ENCODE results near the gene RACK1.

Gene RACK1

DNA sequence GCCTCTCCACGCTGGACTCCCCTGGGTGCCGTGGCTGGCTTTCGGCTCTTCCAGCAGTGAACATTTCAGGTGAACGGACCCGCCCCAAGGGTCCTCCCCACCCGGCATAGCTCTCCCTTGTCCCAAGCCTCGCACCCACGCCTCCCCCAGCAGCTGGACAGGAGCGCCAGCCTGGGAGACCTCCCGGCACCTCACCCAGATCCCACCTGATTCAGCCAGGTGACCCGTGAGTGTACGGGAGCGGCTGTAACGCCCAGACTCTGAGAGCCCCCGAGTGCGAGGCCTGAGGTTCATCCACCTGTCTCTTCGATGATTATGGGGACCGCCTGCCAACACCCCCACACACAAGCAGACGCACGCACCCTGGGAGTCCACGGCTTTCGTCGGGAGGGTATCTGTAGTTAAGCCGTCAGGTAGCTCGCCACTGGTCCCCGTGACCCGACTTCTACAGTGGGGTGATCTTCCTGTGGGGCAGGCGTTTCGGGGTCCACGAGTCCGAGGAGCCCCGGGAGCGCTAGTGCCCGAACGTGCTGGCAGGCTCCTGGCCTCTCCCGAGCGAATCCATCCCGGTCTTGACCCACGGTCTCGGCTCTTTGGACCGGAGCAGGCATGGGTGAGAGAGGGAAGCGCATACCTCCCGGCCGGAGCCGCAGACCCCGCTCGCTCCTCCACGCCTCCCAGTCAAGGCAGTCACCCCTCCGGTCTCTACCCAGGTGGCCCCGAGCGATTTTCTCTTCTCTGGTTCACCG lies 53.6 kb downstream of the RACK1 start:
- H3K9me3 ChIP-seq (ENCODE audit: insufficient read depth, low read length) = 0 out of 2 replicates have a peak, but pooled peaks cover 7% of the 10 kb centered on the region
- H3K4me3 ChIP-seq (ENCODE audit: insufficient read length, low read depth) = peak overlapping the region; percentile 60
- H3K27me3 ChIP-seq (ENCODE audit: insufficient read depth, insufficient read length) = peaks cover 26% of the 10 kb centered on the region
- no peak for DNase-seq (ENCODE audit: low read depth, low spot score)
- no peak for TF ChIP-seq ZNF274 (IDR thresholded peaks at IDR 0.05; ENCODE audit: low read depth, low read length)
- no peak for TF ChIP-seq YY1 (IDR thresholded peaks at IDR 0.05; ENCODE audit: insufficient read depth, insufficient read length)
- TF ChIP-seq SUZ12 (IDR thresholded peaks at IDR 0.05; ENCODE audit: extremely low read depth, insufficient read depth, insufficient read length) = no peak
- H3K4me1 ChIP-seq (ENCODE audit: insufficient read depth, insufficient read length) = peaks cover 2% of the 10 kb centered on the region
- no peaks in the 10 kb centered on the region for H3K36me3 ChIP-seq (ENCODE audit: insufficient read depth, insufficient read length, low read length)
- H3K9ac ChIP-seq (ENCODE audit: insufficient read length, low read depth) = peak overlapping the region; percentile 79

DNA sequence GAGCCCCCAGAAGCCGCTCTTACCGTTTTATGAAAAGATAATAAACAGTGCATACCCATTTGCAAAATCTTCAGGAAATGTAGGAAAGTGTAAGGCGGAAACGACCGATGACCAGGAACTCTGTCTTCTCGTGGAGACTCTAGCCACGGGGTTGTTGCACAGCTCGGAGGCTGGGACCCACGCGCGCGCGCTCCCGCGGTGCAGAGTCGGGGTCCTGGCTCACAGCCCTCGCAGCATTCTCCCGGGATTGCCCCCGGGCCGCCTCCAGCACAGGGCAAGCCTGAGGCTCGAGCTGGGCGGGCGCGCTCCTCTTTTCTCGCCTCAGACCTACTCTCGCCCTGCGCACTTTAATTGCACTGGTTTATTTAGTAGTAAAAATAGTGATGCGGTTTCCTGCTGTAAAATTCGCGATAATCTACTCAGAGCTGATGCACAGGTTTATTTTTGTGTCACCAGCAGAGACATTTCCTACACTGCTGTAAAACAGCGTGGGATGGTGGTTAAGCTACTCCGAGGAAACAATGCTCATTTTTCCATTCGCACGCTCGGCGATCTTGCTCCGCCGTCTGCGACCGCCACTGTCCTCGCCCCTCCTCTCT lies 54.2 kb downstream of the RACK1 start:
- peaks cover 26% of the 10 kb centered on the region for H3K27me3 ChIP-seq (ENCODE audit: insufficient read depth, insufficient read length)
- H3K9ac ChIP-seq (ENCODE audit: insufficient read length, low read depth) = peak overlapping the region; percentile 79
- DNase-seq (ENCODE audit: low read depth, low spot score) = no peak
- H3K36me3 ChIP-seq (ENCODE audit: insufficient read depth, insufficient read length, low read length) = no peaks in the 10 kb centered on the region
- peaks cover 2% of the 10 kb centered on the region for H3K4me1 ChIP-seq (ENCODE audit: insufficient read depth, insufficient read length)
- peak overlapping the region; percentile 60 for H3K4me3 ChIP-seq (ENCODE audit: insufficient read length, low read depth)
- H3K9me3 ChIP-seq (ENCODE audit: insufficient read depth, low read length) = 0 out of 2 replicates have a peak, but pooled peaks cover 8% of the 10 kb centered on the region
- TF ChIP-seq ZNF274 (IDR thresholded peaks at IDR 0.05; ENCODE audit: low read depth, low read length) (no peak), YY1 (IDR thresholded peaks at IDR 0.05; ENCODE audit: insufficient read depth, insufficient read length) (no peak), SUZ12 (IDR thresholded peaks at IDR 0.05; ENCODE audit: extremely low read depth, insufficient read depth, insufficient read length) (no peak)

DNA sequence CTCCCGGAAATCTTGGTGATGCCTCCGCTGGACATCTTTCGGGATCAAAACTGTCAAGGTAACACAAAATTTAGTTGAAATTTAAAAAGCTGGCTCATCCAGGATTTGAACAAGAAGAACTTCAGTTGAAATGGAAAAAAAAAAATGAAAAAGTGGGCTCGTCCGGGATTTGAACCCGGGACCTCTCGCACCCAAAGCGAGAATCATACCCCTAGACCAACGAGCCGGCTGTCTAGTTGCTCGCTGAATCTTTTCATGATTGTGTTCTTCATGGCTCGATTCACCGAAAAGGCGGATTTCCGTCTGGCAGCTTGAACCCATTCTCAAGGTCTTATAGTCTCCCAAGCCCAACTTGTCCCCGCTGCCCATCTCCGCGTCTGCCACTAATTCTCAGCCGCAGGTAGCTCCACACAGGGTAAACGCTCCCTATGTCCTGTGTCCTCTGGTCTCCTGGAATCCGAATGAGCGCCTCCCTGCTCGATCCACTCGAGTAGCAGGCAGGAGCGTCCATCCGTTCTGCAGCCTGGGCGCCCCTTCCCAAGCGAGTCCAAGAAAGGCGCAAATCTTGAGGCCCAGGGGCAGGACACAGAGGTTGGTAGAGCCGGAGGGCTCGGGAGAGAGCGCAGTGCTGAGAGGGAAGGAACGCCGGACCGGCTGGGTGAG lies 54.9 kb downstream of the RACK1 start:
- no peaks in the 10 kb centered on the region for H3K36me3 ChIP-seq (ENCODE audit: insufficient read depth, insufficient read length, low read length)
- H3K4me3 ChIP-seq (ENCODE audit: insufficient read length, low read depth) = peak overlapping the region; percentile 60
- 0 out of 2 replicates have a peak, but pooled peaks cover 8% of the 10 kb centered on the region for H3K9me3 ChIP-seq (ENCODE audit: insufficient read depth, low read length)
- peaks cover 2% of the 10 kb centered on the region for H3K4me1 ChIP-seq (ENCODE audit: insufficient read depth, insufficient read length)
- H3K9ac ChIP-seq (ENCODE audit: insufficient read length, low read depth) = peak overlapping the region; percentile 80
- DNase-seq (ENCODE audit: low read depth, low spot score) = no peak
- no peak for TF ChIP-seq ZNF274 (IDR thresholded peaks at IDR 0.05; ENCODE audit: low read depth, low read length)
- TF ChIP-seq SUZ12 (IDR thresholded peaks at IDR 0.05; ENCODE audit: extremely low read depth, insufficient read depth, insufficient read length) = no peak
- no peak for TF ChIP-seq YY1 (IDR thresholded peaks at IDR 0.05; ENCODE audit: insufficient read depth, insufficient read length)
- H3K27me3 ChIP-seq (ENCODE audit: insufficient read depth, insufficient read length) = peaks cover 26% of the 10 kb centered on the region

DNA sequence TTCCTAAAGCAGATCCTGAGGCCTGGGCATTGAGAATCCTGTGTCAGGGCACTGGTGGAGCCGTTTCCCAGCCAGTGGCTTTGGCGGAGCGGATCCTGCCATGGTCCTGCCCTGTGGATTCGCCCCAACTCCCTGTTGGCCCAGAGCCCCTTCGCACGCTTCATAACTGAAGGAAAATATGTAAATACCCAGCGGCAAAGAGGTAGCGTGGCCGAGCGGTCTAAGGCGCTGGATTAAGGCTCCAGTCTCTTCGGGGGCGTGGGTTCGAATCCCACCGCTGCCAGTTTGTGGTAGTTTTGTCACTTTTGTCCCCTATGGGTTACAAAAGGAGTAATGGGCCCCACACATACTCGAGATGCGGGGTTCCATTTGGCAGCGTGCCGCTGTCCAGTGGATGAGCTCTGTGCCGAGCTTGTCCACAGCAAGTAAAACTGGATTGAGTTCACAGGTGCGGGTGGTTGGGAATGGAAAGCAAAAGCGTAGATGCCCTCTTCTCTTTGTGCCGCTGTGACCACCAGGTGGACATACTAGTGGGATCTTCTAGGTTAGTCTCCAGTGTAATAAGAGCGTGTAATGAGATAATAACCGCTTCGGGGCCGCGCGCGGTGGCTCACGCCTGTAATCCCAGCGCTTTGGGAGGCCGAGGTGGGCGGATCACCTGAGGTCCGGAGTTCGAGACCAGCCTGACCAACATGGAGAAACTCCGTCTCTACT lies 56.0 kb downstream of the RACK1 start:
- H3K9ac ChIP-seq (ENCODE audit: insufficient read length, low read depth) = peak overlapping the region; percentile 80
- peaks cover 2% of the 10 kb centered on the region for H3K4me1 ChIP-seq (ENCODE audit: insufficient read depth, insufficient read length)
- no peak for DNase-seq (ENCODE audit: low read depth, low spot score)

GRCh38 chr5:181186986-181187499 lies 56.7 kb downstream of the RACK1 start:
- Histone ChIP-seq H3K9me3 (ENCODE audit: insufficient read depth, low read length) (peaks cover 16% of the 10 kb centered on the region; the same call in 1 of the 2 replicates), H3K9ac (ENCODE audit: insufficient read length, low read depth) (peak overlapping the region; percentile 80), H3K4me1 (ENCODE audit: insufficient read depth, insufficient read length) (peaks cover 2% of the 10 kb centered on the region), H3K36me3 (ENCODE audit: insufficient read depth, insufficient read length, low read length) (no peaks in the 10 kb centered on the region), H3K4me3 (ENCODE audit: insufficient read length, low read depth) (peak overlapping the region; percentile 48), H3K27me3 (ENCODE audit: insufficient read depth, insufficient read length) (peaks cover 26% of the 10 kb centered on the region)
- no peak for DNase-seq (ENCODE audit: low read depth, low spot score)
- no peak for TF ChIP-seq YY1 (IDR thresholded peaks at IDR 0.05; ENCODE audit: insufficient read depth, insufficient read length)
- TF ChIP-seq ZNF274 (IDR thresholded peaks at IDR 0.05; ENCODE audit: low read depth, low read length) = no peak

More for the DNA sequence above, 56.0 kb downstream of the RACK1 start:
- Histone ChIP-seq H3K27me3 (ENCODE audit: insufficient read depth, insufficient read length) (peaks cover 26% of the 10 kb centered on the region), H3K9me3 (ENCODE audit: insufficient read depth, low read length) (peaks cover 10% of the 10 kb centered on the region; the same call in 1 of the 2 replicates), H3K4me3 (ENCODE audit: insufficient read length, low read depth) (peak overlapping the region; percentile 80), H3K36me3 (ENCODE audit: insufficient read depth, insufficient read length, low read length) (no peaks in the 10 kb centered on the region)
- TF ChIP-seq YY1 (IDR thresholded peaks at IDR 0.05; ENCODE audit: insufficient read depth, insufficient read length) = no peak
- no peak for TF ChIP-seq SUZ12 (IDR thresholded peaks at IDR 0.05; ENCODE audit: extremely low read depth, insufficient read depth, insufficient read length)
